D341Med (cell line): ENCODE data around the gene ZNF683.

ENCODE experiments used
- DNase-seq: peaks from one replicate; pipeline ENCODE4 v3.0.0; 2012; ENCODE audit warnings: low spot score

Gene ZNF683

GRCh38 chr1:26358411-26359384 lies 13.9 kb downstream of the ZNF683 start:
- DNase-seq = no peak

GRCh38 chr1:26357121-26357602 lies 15.4 kb downstream of the ZNF683 start:
- no peak for DNase-seq

GRCh38 chr1:26356106-26356505 lies 16.4 kb downstream of the ZNF683 start:
- DNase-seq = no peak

GRCh38 chr1:26354972-26355371 lies 17.6 kb downstream of the ZNF683 start:
- no peak for DNase-seq

- DNase-seq = no peak
Observed at GRCh38 chr1:26353976-26354820, 18.4 kb downstream of the ZNF683 start, which contains the start of gene CRYBG2. Gene CRYBG2, minus strand, starts transcription at chr1:26354130. Its CDS starts 7,473 bp downstream, at chr1:26346657.

- DNase-seq = no peak
Observed at GRCh38 chr1:26353210-26353859, 19.2 kb downstream of the ZNF683 start.

GRCh38 chr1:26352338-26352679 lies 20.2 kb downstream of the ZNF683 start:
- no peak for DNase-seq

- no peak for DNase-seq
Observed at GRCh38 chr1:26351590-26352337, 20.8 kb downstream of the ZNF683 start.

- no peak for DNase-seq
Observed at GRCh38 chr1:26350701-26351589, 21.6 kb downstream of the ZNF683 start.

- DNase-seq = no peak
Observed at GRCh38 chr1:26350343-26350700, 22.2 kb downstream of the ZNF683 start.

GRCh38 chr1:26349877-26350244 lies 22.7 kb downstream of the ZNF683 start:
- DNase-seq = no peak

- no peak for DNase-seq
Observed at GRCh38 chr1:26349188-26349876, 23.2 kb downstream of the ZNF683 start.

GRCh38 chr1:26346274-26347033 lies 26.1 kb downstream of the ZNF683 start:
- DNase-seq = no peak

- no peak for DNase-seq
Observed at GRCh38 chr1:26345718-26346117, 26.8 kb downstream of the ZNF683 start.

GRCh38 chr1:26344147-26344920 lies 28.2 kb downstream of the ZNF683 start:
- DNase-seq = no peak

- no peak for DNase-seq
Observed at GRCh38 chr1:26340047-26340481, 32.5 kb downstream of the ZNF683 start.

- DNase-seq = no peak
Observed at GRCh38 chr1:26338670-26339069, 33.9 kb downstream of the ZNF683 start.

- no peak for DNase-seq
Observed at GRCh38 chr1:26337625-26338024, 34.9 kb downstream of the ZNF683 start.
